ENCODE results near the gene PLCG1.
"Not testable (repeated sequence)": the region's sequence is repeated elsewhere in the genome, so short reads cannot be mapped to it uniquely, and the experiment has no call there.

The PLCG1 gene

GRCh38 chr20:41125530-41126457 is 11.5 kb upstream of the PLCG1 start:
- no peak for DNase-seq

GRCh38 chr20:41126719-41127118 is 10.6 kb upstream of the PLCG1 start:
- DNase-seq: no peak

- not testable (repeated sequence) for DNase-seq
These were observed 9.0 kb upstream of the PLCG1 start for GRCh38 chr20:41128317-41128716.

GRCh38 chr20:41131594-41132387 is 5.6 kb upstream of the PLCG1 start:
- no peak for DNase-seq

GRCh38 chr20:41132388-41132775 is 5.0 kb upstream of the PLCG1 start:
- not testable (repeated sequence) for DNase-seq

GRCh38 chr20:41133709-41134361 is 3.5 kb upstream of the PLCG1 start:
- no peak for DNase-seq

GRCh38 chr20:41134362-41135186 is 2.8 kb upstream of the PLCG1 start:
- DNase-seq: no peak

GRCh38 chr20:41135187-41135887 is 2.0 kb upstream of the PLCG1 start:
- peak; percentile 77 for DNase-seq

GRCh38 chr20:41135888-41136679 is 1.3 kb upstream of the PLCG1 start:
- peak; percentile 30 for DNase-seq

- peak; percentile 62 for DNase-seq
These were observed 501 bp downstream of the PLCG1 start for GRCh38 chr20:41137614-41138474.

- no peak for DNase-seq
These were observed 1.3 kb downstream of the PLCG1 start for GRCh38 chr20:41138475-41139226.

- no peak for DNase-seq
These were observed 2.1 kb downstream of the PLCG1 start for GRCh38 chr20:41139227-41140093.

GRCh38 chr20:41140226-41141133 is 3.1 kb downstream of the PLCG1 start:
- DNase-seq: no peak

GRCh38 chr20:41141153-41141815 is 3.9 kb downstream of the PLCG1 start:
- DNase-seq: no peak

GRCh38 chr20:41142245-41142644 is 4.9 kb downstream of the PLCG1 start:
- DNase-seq: no peak

GRCh38 chr20:41142919-41143318 is 5.6 kb downstream of the PLCG1 start:
- DNase-seq: peak; percentile 72

Data from hematopoietic multipotent progenitor cell treated with erythropoietin and hydrocortisone succinate and interleukin-3 and kit ligand, for 6 days (in vitro differentiated cells).